Trophoblast cell (in vitro differentiated cells and primary cell): ENCODE data around the gene NPVF.

ENCODE experiments used
- DNase-seq, 2 donors: peaks; one replicate each; pipeline ENCODE4 v3.0.0-alpha.2; 2016
- H2AFZ ChIP-seq: 2 replicates; pipeline ENCODE4 v1.6.1; 2013; ENCODE audit warnings: low read length, moderate library complexity, mild to moderate bottlenecking; ENCODE audit not compliant: insufficient read depth, poor library complexity
- H2AK5ac ChIP-seq: 2 replicates; pipeline ENCODE4 v1.6.1; 2013; ENCODE audit warnings: mild to moderate bottlenecking, low read length
- H2BK120ac ChIP-seq: 2 replicates; pipeline ENCODE4 v1.6.1; 2013; ENCODE audit warnings: low read length, mild to moderate bottlenecking, moderate library complexity; ENCODE audit not compliant: insufficient read depth, poor library complexity
- H2BK12ac ChIP-seq: 2 replicates; pipeline ENCODE4 v1.6.1; 2013; ENCODE audit warnings: mild to moderate bottlenecking, low read length, moderate library complexity
- H2BK5ac ChIP-seq: 2 replicates; pipeline ENCODE4 v1.6.1; 2013; ENCODE audit warnings: low read length, low read depth, moderate library complexity, mild to moderate bottlenecking; ENCODE audit not compliant: poor library complexity
- H3K14ac ChIP-seq: 2 replicates; pipeline ENCODE4 v1.6.1; 2013; ENCODE audit warnings: mild to moderate bottlenecking, low read length
- H3K18ac ChIP-seq: 2 replicates; pipeline ENCODE4 v1.6.1; 2013; ENCODE audit warnings: mild to moderate bottlenecking, low read length
- H3K23ac ChIP-seq: 2 replicates; pipeline ENCODE4 v1.6.1; 2013; ENCODE audit warnings: low read length
- H3K27ac ChIP-seq: 2 replicates; pipeline ENCODE4 v1.5.1; 2013; ENCODE audit warnings: low read depth, mild to moderate bottlenecking, inconsistent platforms, low read length, moderate library complexity
- H3K27me3 ChIP-seq: 2 replicates; pipeline ENCODE4 v1.6.1; 2013; ENCODE audit warnings: inconsistent platforms, mild to moderate bottlenecking, low read length, moderate library complexity; ENCODE audit not compliant: insufficient read depth
- H3K36me3 ChIP-seq, 2 experiments: 1 replicate in 1 of 2; 2 replicates in 1 of 2; pipeline ENCODE4 v1.6.1; 2013; ENCODE audit warnings: low read length in 2 of 2, mild to moderate bottlenecking in 2 of 2, moderate library complexity in 1 of 2; ENCODE audit not compliant: insufficient read depth in 2 of 2, control insufficient read depth in 1 of 2
- H3K4ac ChIP-seq: 2 replicates; pipeline ENCODE4 v1.6.1; 2013; ENCODE audit warnings: low read depth, mild to moderate bottlenecking, low read length, moderate library complexity
- H3K4me1 ChIP-seq, 2 experiments: 1 replicate in 1 of 2; 2 replicates in 1 of 2; pipeline ENCODE4 v1.6.1; 2013; ENCODE audit warnings: low read length in 2 of 2, mild to moderate bottlenecking in 2 of 2, moderate library complexity in 1 of 2; ENCODE audit not compliant: insufficient read depth in 2 of 2, control insufficient read depth in 1 of 2
- H3K4me2 ChIP-seq: 2 replicates; pipeline ENCODE4 v1.6.1; 2013; ENCODE audit warnings: inconsistent platforms, mild to moderate bottlenecking, low read length, moderate library complexity
- H3K4me3 ChIP-seq: 2 replicates; pipeline ENCODE4 v1.5.1; 2013; ENCODE audit warnings: mild to moderate bottlenecking, low read depth, low read length, inconsistent platforms
- H3K79me1 ChIP-seq: one replicate; pipeline ENCODE4 v1.6.1; 2013; ENCODE audit warnings: low read length
- H3K79me2 ChIP-seq: 2 replicates; pipeline ENCODE4 v1.6.1; 2013; ENCODE audit warnings: low read length, mild to moderate bottlenecking; ENCODE audit not compliant: control insufficient read depth, insufficient read depth, poor library complexity
- H3K9ac ChIP-seq: 2 replicates; pipeline ENCODE4 v1.6.1; 2013; ENCODE audit warnings: mild to moderate bottlenecking, low read length
- H3K9me3 ChIP-seq: 2 replicates; pipeline ENCODE4 v1.6.1; 2013; ENCODE audit warnings: low read depth, mild to moderate bottlenecking, control low read depth, inconsistent platforms, low read length; ENCODE audit not compliant: insufficient read depth
- H4K12ac ChIP-seq: 2 replicates; pipeline ENCODE4 v1.6.1; 2013; ENCODE audit warnings: low read depth, mild to moderate bottlenecking, low read length, moderate library complexity
- H4K8ac ChIP-seq: 2 replicates; pipeline ENCODE4 v1.6.1; 2013; ENCODE audit warnings: low read depth, mild to moderate bottlenecking, low read length, moderate library complexity
- H4K91ac ChIP-seq: one replicate; pipeline ENCODE4 v1.6.1; 2013; ENCODE audit warnings: low read depth, mild to moderate bottlenecking, low read length, moderate library complexity
- WGBS: extraction: QIAGEN DNeasy Blood & Tissue Kit; methylation state at CpG from one replicate; pipeline ENCODE4 v1.1.7; 2013; ENCODE audit warnings: missing lambda C conversion rate; ENCODE audit not compliant: insufficient read length, insufficient coverage; ENCODE audit errors: extremely low coverage; 5-methylcytosine and 5-hydroxymethylcytosine counted together

Gene NPVF

DNA sequence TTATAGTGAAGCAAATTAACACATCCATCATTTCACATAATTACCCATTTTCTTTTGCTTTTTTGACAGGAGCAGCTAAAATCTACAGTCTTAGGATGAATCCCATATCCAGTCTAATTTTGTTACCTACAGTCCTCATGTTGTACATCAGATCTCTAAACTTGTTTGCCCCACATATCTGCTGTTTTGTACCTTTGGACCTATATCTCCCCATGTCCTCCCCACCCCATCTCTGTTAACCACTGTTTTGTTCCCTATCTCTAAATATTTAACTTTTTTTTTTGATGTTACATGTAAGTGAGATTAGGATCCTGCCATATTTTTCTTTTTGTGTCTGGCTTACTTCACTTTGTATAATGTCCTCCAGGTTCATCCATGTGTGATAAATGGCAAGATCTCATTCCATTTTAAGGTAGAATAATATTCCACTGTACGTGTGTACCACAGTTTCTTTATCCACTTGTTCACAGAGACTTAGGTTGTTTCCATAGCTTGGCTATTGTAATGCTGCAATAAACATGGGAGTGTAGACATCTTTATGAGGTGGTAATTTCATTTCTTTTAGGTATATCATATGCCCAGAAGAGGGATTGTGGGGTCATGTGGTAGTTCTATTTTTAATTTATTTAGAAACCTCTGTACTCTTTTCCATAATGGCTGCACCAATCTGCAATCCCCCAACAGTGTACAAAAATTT, 19.6 kb downstream of the NPVF start:
- H3K36me3 ChIP-seq, result no peaks in the 10 kb centered on the region
- H3K4ac ChIP-seq, result no peak overlapping the region
- no peaks in the 10 kb centered on the region for H3K9me3 ChIP-seq
- H2BK12ac ChIP-seq, result no peak overlapping the region
- no peak overlapping the region for H3K18ac ChIP-seq
- no peak overlapping the region for H3K27ac ChIP-seq
- H4K12ac ChIP-seq, result no peak overlapping the region
- no peak overlapping the region for H4K91ac ChIP-seq
- no peaks in the 10 kb centered on the region for H3K79me2 ChIP-seq
- no peak overlapping the region for H4K8ac ChIP-seq
- no peak overlapping the region for H2BK120ac ChIP-seq
- H3K79me1 ChIP-seq, result no peaks in the 10 kb centered on the region
- H3K27me3 ChIP-seq, result no peaks in the 10 kb centered on the region
- H2AFZ ChIP-seq, result no peak overlapping the region
- H3K9ac ChIP-seq, result no peak overlapping the region
- H3K14ac ChIP-seq, result no peak overlapping the region
- WGBS, result no CpG with 5 or more reads among the region's 1 CpG
- no peaks in the 10 kb centered on the region for H3K4me1 ChIP-seq
- DNase-seq, result no peak
- H3K4me2 ChIP-seq, result no peak overlapping the region
- no peak overlapping the region for H2BK5ac ChIP-seq
- H2AK5ac ChIP-seq, result no peak overlapping the region
- H3K4me3 ChIP-seq, result no peak overlapping the region
- no peak overlapping the region for H3K23ac ChIP-seq

- H3K79me1 ChIP-seq, result no peaks in the 10 kb centered on the region
- no peak overlapping the region for H4K12ac ChIP-seq
- no peak overlapping the region for H2BK12ac ChIP-seq
- H3K4me3 ChIP-seq, result no peak overlapping the region
- no peaks in the 10 kb centered on the region for H3K27me3 ChIP-seq
- H3K18ac ChIP-seq, result no peak overlapping the region
- DNase-seq, result no peak
- H3K14ac ChIP-seq, result no peak overlapping the region
- no peak overlapping the region for H3K23ac ChIP-seq
- no peak overlapping the region for H2BK5ac ChIP-seq
- no peak overlapping the region for H2AFZ ChIP-seq
- H4K8ac ChIP-seq, result no peak overlapping the region
- no peaks in the 10 kb centered on the region for H3K4me1 ChIP-seq
- H4K91ac ChIP-seq, result no peak overlapping the region
- H3K4ac ChIP-seq, result no peak overlapping the region
- no peaks in the 10 kb centered on the region for H3K9me3 ChIP-seq
- no CpG with 5 or more reads among the region's 3 CpGs for WGBS
- no peak overlapping the region for H3K4me2 ChIP-seq
- H2AK5ac ChIP-seq, result no peak overlapping the region
- H2BK120ac ChIP-seq, result no peak overlapping the region
- no peak overlapping the region for H3K9ac ChIP-seq
- H3K36me3 ChIP-seq, result no peaks in the 10 kb centered on the region
- H3K79me2 ChIP-seq, result no peaks in the 10 kb centered on the region
- H3K27ac ChIP-seq, result no peak overlapping the region
Measured at GRCh38 chr7:25207887-25208286, 20.4 kb downstream of the NPVF start.

- H2BK5ac ChIP-seq, result no peak overlapping the region
- H3K4me1 ChIP-seq, result no peaks in the 10 kb centered on the region
- no peaks in the 10 kb centered on the region for H3K27me3 ChIP-seq
- H3K18ac ChIP-seq, result no peak overlapping the region
- no peaks in the 10 kb centered on the region for H3K36me3 ChIP-seq
- no peak overlapping the region for H3K27ac ChIP-seq
- H4K91ac ChIP-seq, result no peak overlapping the region
- no peak overlapping the region for H4K8ac ChIP-seq
- H3K23ac ChIP-seq, result no peak overlapping the region
- no peak overlapping the region for H3K9ac ChIP-seq
- no peak overlapping the region for H2AFZ ChIP-seq
- no peak overlapping the region for H2AK5ac ChIP-seq
- H3K79me2 ChIP-seq, result no peaks in the 10 kb centered on the region
- no peak for DNase-seq
- H3K4ac ChIP-seq, result no peak overlapping the region
- no peak overlapping the region for H2BK120ac ChIP-seq
- H3K79me1 ChIP-seq, result no peaks in the 10 kb centered on the region
- H3K9me3 ChIP-seq, result no peaks in the 10 kb centered on the region
- no peak overlapping the region for H4K12ac ChIP-seq
- H2BK12ac ChIP-seq, result no peak overlapping the region
- H3K14ac ChIP-seq, result no peak overlapping the region
- no peak overlapping the region for H3K4me3 ChIP-seq
- no CpG with 5 or more reads among the region's 3 CpGs for WGBS
- H3K4me2 ChIP-seq, result no peak overlapping the region
Measured at GRCh38 chr7:25206765-25207164, 21.5 kb downstream of the NPVF start.

DNA sequence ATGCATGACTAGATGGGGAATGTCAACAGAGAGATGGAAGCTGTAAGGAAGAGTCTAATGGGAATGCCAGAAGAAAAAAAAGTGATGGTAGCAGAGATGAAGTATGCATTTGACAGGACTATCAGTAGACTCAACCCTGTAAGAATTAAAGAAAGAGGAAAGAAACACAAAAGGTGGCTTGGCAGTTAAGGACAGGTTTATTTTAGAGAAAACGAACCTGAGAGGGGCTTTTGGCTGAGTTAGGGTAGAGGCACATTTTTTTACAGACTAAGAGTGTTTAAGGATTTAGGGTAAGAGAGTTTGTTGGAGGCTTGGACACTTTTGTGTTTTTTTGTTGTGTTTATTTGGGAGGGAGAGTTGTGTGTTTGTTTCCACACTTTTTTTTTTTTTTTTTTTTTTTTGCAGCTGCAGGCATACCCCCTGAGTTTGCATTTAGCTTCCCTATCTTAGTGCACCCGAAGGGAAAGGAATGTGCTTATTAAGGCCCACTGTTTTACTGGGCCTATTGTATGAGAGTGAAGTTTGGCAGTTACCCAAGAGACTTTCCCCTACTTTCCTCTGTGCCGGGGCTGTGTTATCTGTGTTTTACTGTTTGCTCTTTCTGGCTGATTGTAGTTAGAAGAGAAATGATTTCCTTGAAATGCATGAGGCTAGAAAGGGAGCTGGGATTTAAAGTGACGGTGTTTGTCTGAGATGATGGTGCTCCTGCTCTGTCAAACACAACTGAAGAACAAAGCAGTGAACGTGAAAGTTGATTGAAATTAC, 32.0 kb downstream of the NPVF start:
- Histone ChIP-seq H2BK5ac (no peak overlapping the region), H3K14ac (no peak overlapping the region), H2BK12ac (no peak overlapping the region), H3K9me3 (peaks cover 5% of the 10 kb centered on the region), H2AK5ac (no peak overlapping the region), H2BK120ac (no peak overlapping the region), H4K8ac (no peak overlapping the region), H3K36me3 (no peaks in the 10 kb centered on the region), H4K12ac (no peak overlapping the region), H3K27me3 (no peaks in the 10 kb centered on the region), H3K4me2 (no peak overlapping the region), H3K18ac (no peak overlapping the region), H3K27ac (no peak overlapping the region), H3K79me1 (peaks cover 2% of the 10 kb centered on the region), H3K9ac (no peak overlapping the region), H3K4ac (no peak overlapping the region), H3K4me1 (peaks cover 0 to 6% of the 10 kb centered on the region in 2 experiments), H3K23ac (no peak overlapping the region), H4K91ac (no peak overlapping the region), H3K4me3 (no peak overlapping the region), H3K79me2 (no peaks in the 10 kb centered on the region), H2AFZ (no peak overlapping the region)
- no CpG with 5 or more reads among the region's 5 CpGs for WGBS
- DNase-seq, result no peak
